ENCODE measurements around the gene MVB12B.
"Not testable (repeated sequence)": the region's sequence is repeated elsewhere in the genome, so short reads cannot be mapped to it uniquely, and the experiment has no call there.

MVB12B gene

DNA sequence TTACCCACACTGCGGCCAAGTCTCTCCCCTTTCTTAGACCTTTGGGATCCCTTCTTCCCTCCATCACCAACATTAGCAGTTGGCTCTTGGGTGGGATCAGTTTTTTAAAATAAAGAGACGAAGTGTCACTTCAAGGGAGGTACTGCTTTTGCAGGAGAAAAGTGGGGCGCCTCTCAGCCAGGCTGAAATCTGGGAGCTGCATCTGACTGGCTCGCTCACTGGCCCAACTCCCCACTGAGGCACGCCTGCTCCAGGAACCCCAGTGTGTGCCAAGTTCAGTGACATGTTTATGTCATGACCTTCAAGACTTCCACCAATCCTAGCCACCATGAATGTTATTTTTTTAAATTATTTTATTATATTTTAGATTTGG, 130.5 kb downstream of the MVB12B start:
- no peak for DNase-seq

GRCh38 chr9:126457890-126458289, 131.3 kb downstream of the MVB12B start:
- no peak for DNase-seq

- no peak for DNase-seq
These were observed 132.5 kb downstream of the MVB12B start for GRCh38 chr9:126459126-126459525.

GRCh38 chr9:126459546-126459945, 132.9 kb downstream of the MVB12B start:
- no peak for DNase-seq

- no peak for DNase-seq
These were observed 133.6 kb downstream of the MVB12B start for GRCh38 chr9:126459965-126460843.

- DNase-seq, result no peak
These were observed 134.4 kb downstream of the MVB12B start for GRCh38 chr9:126461029-126461428.

DNA sequence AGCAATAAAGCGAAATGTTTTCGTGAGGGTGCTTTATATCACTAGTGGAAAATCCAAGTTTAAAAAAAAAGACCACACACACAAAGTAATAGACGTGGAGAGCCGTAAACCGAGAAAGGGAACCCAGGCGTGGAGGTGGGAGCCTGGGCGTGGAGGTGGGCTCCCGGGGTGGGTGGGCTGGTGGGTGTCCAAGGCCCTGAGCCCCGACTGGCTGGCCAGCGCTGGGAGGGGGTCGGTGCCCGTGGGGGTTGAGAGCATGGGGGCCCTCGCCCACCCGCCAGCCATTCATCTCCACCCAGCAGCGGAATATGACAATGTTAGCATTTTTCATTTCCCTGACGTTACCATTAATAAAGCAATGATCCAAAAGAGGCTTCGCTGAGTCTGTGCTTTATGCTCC, 135.0 kb downstream of the MVB12B start:
- DNase-seq, result no peak

DNA sequence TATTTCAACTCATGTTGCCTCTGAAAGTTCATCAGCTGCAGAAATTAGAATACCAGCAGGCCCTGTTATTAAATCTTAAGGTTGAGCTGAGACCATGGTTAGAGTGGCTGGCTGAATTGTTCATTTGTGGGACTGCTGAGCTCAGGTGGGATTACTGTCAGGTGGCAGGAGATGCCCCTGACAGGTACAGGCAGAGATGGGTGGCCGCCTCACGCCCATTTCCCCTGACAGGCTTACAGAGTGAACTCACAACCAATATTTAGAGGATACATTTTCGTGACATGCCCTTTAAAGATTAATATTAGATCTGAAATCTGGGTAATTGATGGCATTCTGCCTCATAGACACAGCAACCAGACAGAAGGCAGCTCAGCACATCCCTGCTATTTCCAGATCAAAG, 136.0 kb downstream of the MVB12B start:
- DNase-seq, result no peak

GRCh38 chr9:126463426-126463825, 136.8 kb downstream of the MVB12B start:
- DNase-seq, result no peak

GRCh38 chr9:126464694-126465441, 138.2 kb downstream of the MVB12B start:
- no peak for DNase-seq

- no peak for DNase-seq
These were observed 139.3 kb downstream of the MVB12B start for GRCh38 chr9:126465977-126466376.

DNA sequence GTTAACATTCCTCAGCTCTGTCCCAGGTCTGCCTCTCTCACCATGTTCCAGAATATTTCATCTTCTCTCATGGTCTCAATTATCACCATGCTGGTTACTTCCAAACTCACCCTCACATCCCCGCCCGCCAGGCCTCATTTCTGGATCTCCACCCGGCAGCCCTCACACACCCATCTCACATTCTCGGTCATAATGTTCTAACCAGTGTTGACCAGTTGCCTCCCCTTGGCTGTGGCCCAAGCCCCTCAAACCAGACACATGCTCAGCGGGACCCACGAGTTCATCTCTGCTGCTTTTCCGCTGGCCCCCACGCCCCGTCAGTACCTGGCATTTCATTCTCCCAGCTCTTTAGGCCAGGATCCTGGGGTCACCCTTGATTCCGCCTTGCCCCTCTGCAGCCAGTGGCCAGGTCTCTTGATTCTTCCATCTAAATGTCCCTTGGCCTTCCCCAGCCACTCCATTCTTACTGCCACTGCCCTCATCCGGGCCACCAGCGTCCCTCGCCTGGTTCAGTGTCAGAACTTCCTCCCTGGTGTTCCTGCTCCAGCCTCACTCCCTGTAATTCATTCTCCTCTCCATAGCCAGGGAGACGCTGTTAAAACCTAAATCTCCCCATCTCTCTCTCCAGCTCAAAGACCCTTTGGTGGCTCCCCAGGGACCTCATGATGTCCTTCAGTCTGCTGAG, 141.7 kb downstream of the MVB12B start:
- DNase-seq, result no peak

GRCh38 chr9:126470241-126470993, 143.8 kb downstream of the MVB12B start:
- DNase-seq, result no peak

- peak; percentile 74 to 77 for DNase-seq
These were observed 144.5 kb downstream of the MVB12B start for GRCh38 chr9:126471084-126471624.

DNA sequence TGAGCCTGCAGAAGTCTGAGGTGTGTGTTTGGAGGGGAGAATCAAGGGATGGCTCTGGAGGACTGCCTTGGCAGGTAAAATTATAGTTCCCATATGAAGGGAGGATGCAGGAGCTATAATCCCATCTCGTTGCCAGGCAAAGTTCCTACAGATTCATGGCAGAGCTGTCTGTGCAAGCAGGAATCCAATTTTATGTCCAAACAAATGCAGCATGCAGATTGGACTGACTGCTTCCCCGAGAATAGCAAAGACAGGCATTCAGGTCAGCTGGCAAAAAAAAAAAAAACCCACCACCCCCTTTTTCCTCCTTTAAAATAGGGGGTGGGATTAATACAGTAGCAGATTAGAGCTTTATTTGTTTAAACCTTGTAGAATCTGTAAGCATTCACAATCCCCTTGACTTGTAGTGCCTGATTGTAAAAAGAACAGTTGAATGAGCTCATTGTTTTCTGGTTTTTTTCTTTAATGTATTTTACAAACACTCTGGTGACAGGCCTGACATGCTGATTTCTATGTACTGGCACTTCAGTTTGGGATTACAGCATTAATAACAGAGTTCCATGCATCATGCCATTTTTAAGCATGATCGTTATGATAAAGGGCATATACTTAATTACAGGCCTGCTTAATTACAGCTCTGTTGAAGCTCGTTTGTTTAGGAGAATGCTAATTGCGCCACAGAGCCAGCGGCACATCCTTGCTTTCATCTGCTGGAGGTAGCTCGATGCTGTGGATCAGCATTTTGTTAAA, 145.7 kb downstream of the MVB12B start:
- DNase-seq, result no peak

- no peak for DNase-seq
These were observed 146.3 kb downstream of the MVB12B start for GRCh38 chr9:126472948-126473298.

DNA sequence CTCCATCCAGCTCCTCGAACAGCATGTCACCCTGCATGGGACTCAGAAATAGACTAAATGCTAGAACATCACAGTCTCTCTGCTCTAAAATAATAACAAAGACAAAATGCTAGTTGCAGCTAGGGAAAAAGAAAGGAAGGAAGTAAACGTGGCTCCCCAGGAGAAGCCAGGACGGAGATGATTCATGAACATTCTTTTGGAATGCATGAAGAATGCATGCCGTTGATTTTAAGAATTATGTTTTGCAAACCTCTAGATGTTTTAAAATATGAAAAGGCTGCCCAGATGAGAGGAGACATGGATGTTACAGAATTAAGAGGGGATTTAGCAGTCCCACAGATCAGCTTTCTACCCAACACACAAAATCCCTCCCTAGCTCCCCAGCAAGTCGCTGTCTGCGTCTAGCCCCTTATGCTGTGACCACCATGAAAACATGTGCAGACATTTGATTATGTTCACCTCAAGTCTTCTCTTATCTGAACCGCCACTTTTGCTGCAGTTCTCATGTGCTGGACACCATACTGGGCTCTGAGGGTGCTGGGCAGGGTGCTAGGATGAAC, 147.7 kb downstream of the MVB12B start:
- no peak for DNase-seq

GRCh38 chr9:126474786-126475485, 148.3 kb downstream of the MVB12B start:
- no peak for DNase-seq

DNA sequence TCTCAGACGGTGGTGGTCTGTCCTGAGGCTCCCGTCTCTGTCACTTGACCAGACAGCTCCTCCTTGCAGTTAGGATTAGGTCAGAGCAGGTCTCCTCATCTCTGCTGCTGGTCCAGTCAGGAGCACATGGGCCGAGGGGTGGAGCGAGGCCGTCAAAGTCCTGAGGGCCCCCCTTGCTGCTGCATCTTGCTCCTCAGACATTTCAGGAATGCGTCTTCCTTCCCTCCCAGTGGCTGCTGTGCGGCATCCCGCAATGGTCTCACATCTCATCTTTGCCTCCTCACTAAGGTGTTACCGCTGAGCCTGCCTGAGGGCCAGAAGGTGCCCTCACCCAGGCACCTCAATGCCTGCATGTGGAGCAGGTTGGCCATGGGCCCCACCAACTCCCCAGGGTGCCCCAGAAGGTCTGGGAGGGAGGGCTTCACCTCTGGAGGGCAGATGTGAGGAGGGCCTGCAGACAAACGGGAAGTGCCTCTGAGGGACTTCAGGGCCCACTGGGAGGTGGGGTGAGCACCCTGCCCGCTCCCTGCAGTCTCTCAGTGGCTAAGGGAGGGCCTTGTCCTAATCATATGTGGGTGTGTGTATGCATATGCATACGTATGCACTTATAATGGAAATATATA, 149.4 kb downstream of the MVB12B start:
- no peak for DNase-seq

GRCh38 chr9:126477432-126477831, 150.8 kb downstream of the MVB12B start:
- not testable (repeated sequence) for DNase-seq

Data from stimulated activated CD4-positive, alpha-beta T cell treated with anti-CD3 and anti-CD28 coated beads, Interleukin-2, amount 100 ng/mL, for 24 hours (primary cell).